SK-N-MC (cell line): ENCODE data around the gene ARHGEF6.

Experiments
- EZH2 ChIP-seq: fragments of 200-600 bp; sonication (generic); IDR thresholded peaks from one replicate; pipeline ENCODE4 v1.6.1; 2017; ENCODE audit warnings: antibody characterized with exemption
- POLR2AphosphoS5 ChIP-seq: IDR thresholded peaks from 2 replicates; pipeline ENCODE4 v1.6.1; 2012; ENCODE audit warnings: mild to moderate bottlenecking, low read depth, low read length, borderline replicate concordance

GRCh38 chrX:136752346-136752745 lies 28.4 kb downstream of the ARHGEF6 start:
- TF ChIP-seq POLR2AphosphoS5 (no peak), EZH2 (no peak)
